HTERT RPE-1 (cell line): ENCODE data around the gene AURKB.

Source experiments
- in situ Hi-C: fragments of 300-500 bp; cut with MboI; formaldehyde crosslinking; loops from 4 replicates; pipeline ENCODE4 v1.14.3; 2020; ENCODE audit warnings: low sequenced_read_pairs

Gene AURKB

GRCh38 chr17:8162997-8163977, 47.1 kb downstream of the AURKB start:
- in situ Hi-C loops, result no loop called here

GRCh38 chr17:8162233-8162996, 48.0 kb downstream of the AURKB start, which contains the start of gene VAMP2:
Gene VAMP2, minus strand, starts transcription at chr17:8162948. Its CDS starts 69 bp downstream, at chr17:8162879.
- in situ Hi-C loops, result no loop called here

- in situ Hi-C loops, result no loop called here
Measured at GRCh38 chr17:8161289-8162232, 48.8 kb downstream of the AURKB start.

GRCh38 chr17:8160741-8161221, 49.6 kb downstream of the AURKB start:
- in situ Hi-C loops, result no loop called here

- in situ Hi-C loops, result no loop called here
Measured at GRCh38 chr17:8160224-8160577, 50.2 kb downstream of the AURKB start.

- in situ Hi-C loops, result no loop called here
Measured at GRCh38 chr17:8159459-8160223, 50.7 kb downstream of the AURKB start.

GRCh38 chr17:8159032-8159400, 51.4 kb downstream of the AURKB start:
- in situ Hi-C loops, result no loop called here

- in situ Hi-C loops, result no loop called here
Measured at GRCh38 chr17:8158267-8159031, 51.9 kb downstream of the AURKB start.

GRCh38 chr17:8156246-8156992, 54.0 kb downstream of the AURKB start:
- in situ Hi-C loops, result no loop called here

GRCh38 chr17:8155996-8156245, 54.5 kb downstream of the AURKB start:
- in situ Hi-C loops, result no loop called here

- in situ Hi-C loops, result no loop called here
Measured at GRCh38 chr17:8155231-8155995, 55.0 kb downstream of the AURKB start.
